HL-60 (cell line): ENCODE data around the gene SUPT20H.

Experiments used
- DNase-seq, 2 experiments: peaks; one replicate each; pipeline ENCODE4 v3.0.0-alpha.2; 2010 to 2020; ENCODE audit warnings: low read depth in 1 of 2, low spot score in 1 of 2
- H3K27ac ChIP-seq: fragments of 250-450 bp; sonication (Bioruptor Pico); replicated peaks from 2 replicates; pipeline ENCODE4 v1.5.1; 2020; ENCODE audit warnings: mild to moderate bottlenecking, moderate library complexity
- H3K27me3 ChIP-seq: fragments of 250-450 bp; sonication (Bioruptor Pico); 2 replicates; pipeline ENCODE4 v1.5.1; 2021; ENCODE audit warnings: mild to moderate bottlenecking, moderate library complexity; ENCODE audit not compliant: insufficient read depth, poor library complexity, severe bottlenecking
- H3K4me3 ChIP-seq: replicated peaks from 2 replicates; pipeline ENCODE4 v1.5.1; 2011; ENCODE audit warnings: mild to moderate bottlenecking, control low read depth, low read length; ENCODE audit not compliant: insufficient read depth
- GABPA ChIP-seq: IDR thresholded peaks from 2 replicates; pipeline ENCODE4 v1.6.1; 2012; ENCODE audit warnings: low read depth
- POLR2AphosphoS5 ChIP-seq: IDR thresholded peaks from 2 replicates; pipeline ENCODE4 v1.6.1; 2012; ENCODE audit warnings: low read depth
- SPI1 ChIP-seq: IDR thresholded peaks from 2 replicates; pipeline ENCODE4 v1.6.1; 2012; ENCODE audit warnings: low read depth, mild to moderate bottlenecking, borderline replicate concordance
- TF ChIP-seq, protein P1 (sequence below): IDR thresholded peaks from 2 replicates; pipeline ENCODE4 v1.6.1; 2012; ENCODE audit warnings: low read depth; ENCODE audit not compliant: insufficient replicate concordance
- TF ChIP-seq, protein P2 (sequence below): IDR thresholded peaks from one replicate; pipeline ENCODE4 v1.5.1; 2011; ENCODE audit warnings: low read length, control low read depth, inconsistent platforms; ENCODE audit not compliant: insufficient read depth

SUPT20H gene

DNA sequence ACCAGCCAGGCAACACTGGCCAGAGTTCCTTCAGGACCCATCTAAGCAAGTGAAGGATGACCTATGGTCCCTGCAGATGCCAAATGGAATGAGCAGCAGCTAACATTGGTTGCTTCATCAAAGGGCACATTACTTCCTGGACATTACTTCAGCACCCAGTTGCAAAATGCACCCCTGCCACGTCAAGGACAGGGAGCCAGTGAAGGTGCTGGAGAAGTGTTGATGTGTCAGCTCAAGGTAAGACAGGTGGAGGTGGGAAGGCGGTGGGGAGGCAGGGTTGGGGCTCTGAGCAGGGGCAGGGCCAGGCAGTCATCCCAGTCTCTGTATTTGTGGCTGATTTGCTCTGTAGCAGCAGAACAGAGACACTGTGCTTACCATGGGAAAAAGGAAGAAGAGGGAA is 31.4 kb upstream of the SUPT20H start:
- no peaks in the 10 kb centered on the region for H3K27me3 ChIP-seq
- H3K27ac ChIP-seq: peak overlapping the region; percentile 41
- DNase-seq: peak; percentile 8 to 82
- no peak for TF ChIP-seq GABPA
- TF ChIP-seq, protein P1, sequence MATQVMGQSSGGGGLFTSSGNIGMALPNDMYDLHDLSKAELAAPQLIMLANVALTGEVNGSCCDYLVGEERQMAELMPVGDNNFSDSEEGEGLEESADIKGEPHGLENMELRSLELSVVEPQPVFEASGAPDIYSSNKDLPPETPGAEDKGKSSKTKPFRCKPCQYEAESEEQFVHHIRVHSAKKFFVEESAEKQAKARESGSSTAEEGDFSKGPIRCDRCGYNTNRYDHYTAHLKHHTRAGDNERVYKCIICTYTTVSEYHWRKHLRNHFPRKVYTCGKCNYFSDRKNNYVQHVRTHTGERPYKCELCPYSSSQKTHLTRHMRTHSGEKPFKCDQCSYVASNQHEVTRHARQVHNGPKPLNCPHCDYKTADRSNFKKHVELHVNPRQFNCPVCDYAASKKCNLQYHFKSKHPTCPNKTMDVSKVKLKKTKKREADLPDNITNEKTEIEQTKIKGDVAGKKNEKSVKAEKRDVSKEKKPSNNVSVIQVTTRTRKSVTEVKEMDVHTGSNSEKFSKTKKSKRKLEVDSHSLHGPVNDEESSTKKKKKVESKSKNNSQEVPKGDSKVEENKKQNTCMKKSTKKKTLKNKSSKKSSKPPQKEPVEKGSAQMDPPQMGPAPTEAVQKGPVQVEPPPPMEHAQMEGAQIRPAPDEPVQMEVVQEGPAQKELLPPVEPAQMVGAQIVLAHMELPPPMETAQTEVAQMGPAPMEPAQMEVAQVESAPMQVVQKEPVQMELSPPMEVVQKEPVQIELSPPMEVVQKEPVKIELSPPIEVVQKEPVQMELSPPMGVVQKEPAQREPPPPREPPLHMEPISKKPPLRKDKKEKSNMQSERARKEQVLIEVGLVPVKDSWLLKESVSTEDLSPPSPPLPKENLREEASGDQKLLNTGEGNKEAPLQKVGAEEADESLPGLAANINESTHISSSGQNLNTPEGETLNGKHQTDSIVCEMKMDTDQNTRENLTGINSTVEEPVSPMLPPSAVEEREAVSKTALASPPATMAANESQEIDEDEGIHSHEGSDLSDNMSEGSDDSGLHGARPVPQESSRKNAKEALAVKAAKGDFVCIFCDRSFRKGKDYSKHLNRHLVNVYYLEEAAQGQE: no peak
- TF ChIP-seq SPI1: no peak
- no peak for TF ChIP-seq POLR2AphosphoS5
- TF ChIP-seq, protein P2, sequence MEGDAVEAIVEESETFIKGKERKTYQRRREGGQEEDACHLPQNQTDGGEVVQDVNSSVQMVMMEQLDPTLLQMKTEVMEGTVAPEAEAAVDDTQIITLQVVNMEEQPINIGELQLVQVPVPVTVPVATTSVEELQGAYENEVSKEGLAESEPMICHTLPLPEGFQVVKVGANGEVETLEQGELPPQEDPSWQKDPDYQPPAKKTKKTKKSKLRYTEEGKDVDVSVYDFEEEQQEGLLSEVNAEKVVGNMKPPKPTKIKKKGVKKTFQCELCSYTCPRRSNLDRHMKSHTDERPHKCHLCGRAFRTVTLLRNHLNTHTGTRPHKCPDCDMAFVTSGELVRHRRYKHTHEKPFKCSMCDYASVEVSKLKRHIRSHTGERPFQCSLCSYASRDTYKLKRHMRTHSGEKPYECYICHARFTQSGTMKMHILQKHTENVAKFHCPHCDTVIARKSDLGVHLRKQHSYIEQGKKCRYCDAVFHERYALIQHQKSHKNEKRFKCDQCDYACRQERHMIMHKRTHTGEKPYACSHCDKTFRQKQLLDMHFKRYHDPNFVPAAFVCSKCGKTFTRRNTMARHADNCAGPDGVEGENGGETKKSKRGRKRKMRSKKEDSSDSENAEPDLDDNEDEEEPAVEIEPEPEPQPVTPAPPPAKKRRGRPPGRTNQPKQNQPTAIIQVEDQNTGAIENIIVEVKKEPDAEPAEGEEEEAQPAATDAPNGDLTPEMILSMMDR: no peak
- no peak overlapping the region for H3K4me3 ChIP-seq

DNA sequence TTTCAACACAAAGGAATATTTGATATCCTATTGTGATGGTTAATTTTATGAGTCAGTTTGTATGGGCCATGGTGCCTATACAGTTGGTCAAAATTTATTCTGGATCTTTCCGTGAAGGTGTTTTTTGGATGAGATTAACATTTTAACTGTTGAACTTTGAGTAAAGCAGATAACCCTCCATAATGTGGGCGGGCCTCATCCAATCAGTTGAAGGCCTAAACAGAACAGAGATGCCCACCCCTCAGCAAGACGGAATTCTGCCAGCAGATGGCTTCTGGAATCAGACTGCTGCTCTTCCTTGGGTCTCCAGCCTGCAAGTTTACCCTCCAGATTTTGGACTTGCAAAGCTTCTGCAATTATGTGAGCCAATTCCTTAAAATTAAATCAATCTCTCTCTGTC is 30.0 kb upstream of the SUPT20H start:
- no peak for DNase-seq
- Histone ChIP-seq H3K27ac (peak overlapping the region; percentile 26), H3K27me3 (no peaks in the 10 kb centered on the region), H3K4me3 (no peak overlapping the region)
- no peak for TF ChIP-seq SPI1
- no peak for TF ChIP-seq POLR2AphosphoS5
- no peak for TF ChIP-seq GABPA
- TF ChIP-seq, protein P2: no peak
- TF ChIP-seq, protein P1: no peak

- TF ChIP-seq, protein P1: no peak
- peak; percentile 21; the same call in 1 of the 2 replicates for TF ChIP-seq SPI1
- TF ChIP-seq, protein P2: no peak
- Histone ChIP-seq H3K27ac (peak overlapping the region; percentile 68), H3K27me3 (no peaks in the 10 kb centered on the region), H3K4me3 (no peak overlapping the region)
- DNase-seq: peak in 1 of 2 experiments; percentile 51
These were observed 28.0 kb upstream of the SUPT20H start for GRCh38 chr13:37087486-37087885.
